HepG2 (cell line): ENCODE measurements around the gene CAPS. TPM values are rescaled to one million over a fixed set of nuclear protein-coding genes. Genes with fewer than 3 reads are reported as not detected.
A peak's percentile ranks its signal among the peaks of the same experiment; 100 is the strongest.

Experiments
- ARNT ChIP-seq: fragments of 450-650 bp; IDR thresholded peaks from 2 replicates; pipeline ENCODE4 v1.6.1; 2017
- CCAR2 ChIP-seq: fragments of 200-400 bp; formaldehyde crosslinking; optimal IDR thresholded peaks from 2 replicates; pipeline ENCODE3; 2018; ENCODE audit warnings: low read depth, mild to moderate bottlenecking, low read length, moderate library complexity
- CHCHD3 ChIP-seq: sonication (generic); formaldehyde crosslinking; IDR thresholded peaks from 2 replicates; pipeline ENCODE4 v1.8.0; 2022; ENCODE audit warnings: mild to moderate bottlenecking, missing genetic modification reagents, moderate library complexity
- EP300 ChIP-seq, 3 experiments: sonication (generic) in 1 of 3; formaldehyde crosslinking in 1 of 3; IDR thresholded peaks; 2 replicates each; pipeline versions ENCODE4 v1.5.1 to v1.6.1; 2011 to 2020; ENCODE audit warnings: low read depth in 2 of 3, low read length in 2 of 3, borderline replicate concordance in 1 of 3, improper control_type of control experiment in 1 of 3, mild to moderate bottlenecking in 1 of 3, missing genetic modification reagents in 1 of 3, moderate library complexity in 1 of 3
- KDM3A ChIP-seq: IDR thresholded peaks from 2 replicates; pipeline ENCODE4 v1.6.1; 2018; ENCODE audit warnings: low read depth, missing compliant biosample characterization
- MXI1 ChIP-seq: IDR thresholded peaks from 3 replicates; pipeline ENCODE4 v1.6.1; 2012; ENCODE audit warnings: low read depth, low read length, inconsistent platforms, borderline replicate concordance
- TBX2 ChIP-seq: sonication (generic); formaldehyde crosslinking; IDR thresholded peaks from 2 replicates; pipeline ENCODE4 v1.5.0; 2020; ENCODE audit warnings: missing genetic modification reagents, mild to moderate bottlenecking, borderline replicate concordance
- ZFP82 ChIP-seq: sonication (generic); formaldehyde crosslinking; IDR thresholded peaks from 2 replicates; pipeline ENCODE4 v1.5.1; 2020; ENCODE audit warnings: mild to moderate bottlenecking, missing genetic modification reagents, borderline replicate concordance
- ZNF33B ChIP-seq: sonication (generic); formaldehyde crosslinking; IDR thresholded peaks from 2 replicates; pipeline ENCODE4 v1.5.1; 2020; ENCODE audit warnings: mild to moderate bottlenecking, missing genetic modification reagents
- ZNF598 ChIP-seq: sonication (generic); formaldehyde crosslinking; IDR thresholded peaks from 2 replicates; pipeline ENCODE4 v1.5.1; 2020; ENCODE audit warnings: mild to moderate bottlenecking, missing genetic modification reagents, borderline replicate concordance
- ZNF7 ChIP-seq: IDR thresholded peaks from 2 replicates; pipeline ENCODE4 v1.6.1; 2016; ENCODE audit warnings: missing biosample characterization, missing genetic modification reagents
- ZNF878 ChIP-seq: sonication (generic); formaldehyde crosslinking; IDR thresholded peaks from 2 replicates; pipeline ENCODE4 v1.8.1; 2023; ENCODE audit warnings: mild to moderate bottlenecking, missing genetic modification reagents, moderate library complexity
- polyA plus RNA-seq, 8 experiments: library from polyadenylated mRNA; depleted of rRNA in 3 of 8; stranded (reverse) in 7 of 8; unstranded in 1 of 8; fragments of >200 nt; fragmentation: Illumina TruSeq in 4 of 8; extraction: Trizol in 4 of 8; gene quantifications; 2 replicates each; pipeline versions ENCODE4 v1.2.1 to v1.2.3, GENCODE V29; 2011 to 2016; ENCODE audit warnings: low read depth in 4 of 8, missing spikeins in 1 of 8, mixed read lengths in 1 of 8; ENCODE audit not compliant: insufficient read depth in 1 of 8
- total RNA-seq, 5 experiments: library from RNA; depleted of rRNA; stranded (reverse); fragments of >200 nt; fragmentation: Illumina TruSeq; extraction: Trizol; gene quantifications; 2 replicates each; pipeline ENCODE4 v1.2.3, GENCODE V29; 2016; ENCODE audit warnings: low read depth in 1 of 5
- TF ChIP-seq, protein P1 (sequence below): sonication (generic); formaldehyde crosslinking; IDR thresholded peaks from 2 replicates; pipeline ENCODE4 v1.4.0; 2020; ENCODE audit warnings: missing genetic modification reagents, borderline replicate concordance
- TF ChIP-seq, protein P2 (sequence below): sonication (generic); formaldehyde crosslinking; IDR thresholded peaks from 2 replicates; pipeline ENCODE4 v1.8.0; 2022; ENCODE audit warnings: mild to moderate bottlenecking, missing genetic modification reagents
- TF ChIP-seq, protein P3 (sequence below): sonication (generic); formaldehyde crosslinking; IDR thresholded peaks from 2 replicates; pipeline ENCODE4 v1.9.0; 2021; ENCODE audit warnings: missing genetic modification reagents, borderline replicate concordance
- TF ChIP-seq, protein P4 (sequence below): sonication (generic); formaldehyde crosslinking; IDR thresholded peaks from 2 replicates; pipeline ENCODE4 v1.8.1; 2022; ENCODE audit warnings: low read depth, mild to moderate bottlenecking, missing genetic modification reagents
- TF ChIP-seq, protein P5 (sequence below): sonication (generic); formaldehyde crosslinking; conservative IDR thresholded peaks from 2 replicates; pipeline ENCODE4 v1.5.0; 2020; ENCODE audit warnings: missing genetic modification reagents
- TF ChIP-seq, protein P6 (sequence below): sonication (generic); formaldehyde crosslinking; conservative IDR thresholded peaks from 2 replicates; pipeline ENCODE4 v1.8.0; 2022; ENCODE audit warnings: low read depth, missing genetic modification reagents

Gene CAPS
- total and polyA plus RNA-seq, 2 of the 13 experiments (the other 11 are each of a cell fraction or from before 2014, with no cell fraction given) = 3.1 TPM

DNA sequence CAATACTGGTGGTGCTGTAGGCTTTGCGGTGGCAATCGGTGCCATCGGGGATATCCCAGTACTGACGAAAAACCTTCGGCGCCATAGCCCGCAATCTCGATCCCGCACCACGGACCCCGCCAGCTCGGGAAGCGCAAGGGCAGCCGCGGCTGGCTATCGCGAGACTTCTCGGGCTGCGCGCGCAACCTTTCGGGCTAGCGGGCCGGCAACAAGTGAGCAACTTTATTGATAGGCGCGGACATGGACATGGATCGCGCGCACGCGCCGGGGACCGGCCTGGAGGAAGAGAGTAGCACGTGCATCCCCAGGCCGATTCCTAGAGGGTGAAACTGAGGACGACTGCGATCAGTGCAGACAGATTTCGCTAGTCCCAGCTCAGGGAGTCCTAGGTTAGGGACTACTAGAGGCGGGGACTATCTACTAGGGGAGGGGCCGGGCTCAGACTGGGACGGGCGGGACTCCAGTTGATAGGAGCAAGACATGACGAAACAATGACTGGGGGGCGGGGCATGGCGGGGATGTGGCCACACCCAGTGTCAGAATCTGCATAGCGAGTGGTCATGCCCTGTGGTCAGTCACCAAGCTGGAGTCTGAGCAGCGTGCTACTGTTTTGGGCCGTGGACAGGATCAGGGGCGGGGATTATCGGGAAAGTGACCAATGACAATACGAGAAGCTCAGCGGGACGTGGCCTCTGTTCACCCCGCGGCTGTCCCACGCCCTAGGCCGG lies 10.3 kb upstream of the CAPS start, which contains the start of gene NDUFA11 (continued):
- TF ChIP-seq, protein P1, sequence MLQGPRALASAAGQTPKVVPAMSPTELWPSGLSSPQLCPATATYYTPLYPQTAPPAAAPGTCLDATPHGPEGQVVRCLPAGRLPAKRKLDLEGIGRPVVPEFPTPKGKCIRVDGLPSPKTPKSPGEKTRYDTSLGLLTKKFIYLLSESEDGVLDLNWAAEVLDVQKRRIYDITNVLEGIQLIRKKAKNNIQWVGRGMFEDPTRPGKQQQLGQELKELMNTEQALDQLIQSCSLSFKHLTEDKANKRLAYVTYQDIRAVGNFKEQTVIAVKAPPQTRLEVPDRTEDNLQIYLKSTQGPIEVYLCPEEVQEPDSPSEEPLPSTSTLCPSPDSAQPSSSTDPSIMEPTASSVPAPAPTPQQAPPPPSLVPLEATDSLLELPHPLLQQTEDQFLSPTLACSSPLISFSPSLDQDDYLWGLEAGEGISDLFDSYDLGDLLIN (CRISPR knock-in tag) = no peak
- TF ChIP-seq, protein P2, sequence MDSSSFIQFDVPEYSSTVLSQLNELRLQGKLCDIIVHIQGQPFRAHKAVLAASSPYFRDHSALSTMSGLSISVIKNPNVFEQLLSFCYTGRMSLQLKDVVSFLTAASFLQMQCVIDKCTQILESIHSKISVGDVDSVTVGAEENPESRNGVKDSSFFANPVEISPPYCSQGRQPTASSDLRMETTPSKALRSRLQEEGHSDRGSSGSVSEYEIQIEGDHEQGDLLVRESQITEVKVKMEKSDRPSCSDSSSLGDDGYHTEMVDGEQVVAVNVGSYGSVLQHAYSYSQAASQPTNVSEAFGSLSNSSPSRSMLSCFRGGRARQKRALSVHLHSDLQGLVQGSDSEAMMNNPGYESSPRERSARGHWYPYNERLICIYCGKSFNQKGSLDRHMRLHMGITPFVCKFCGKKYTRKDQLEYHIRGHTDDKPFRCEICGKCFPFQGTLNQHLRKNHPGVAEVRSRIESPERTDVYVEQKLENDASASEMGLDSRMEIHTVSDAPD (CRISPR knock-in tag) = no peak
- TF ChIP-seq EP300 (IDR thresholded peaks at IDR 0.05; ENCODE audit: low read depth in 2 of 2, low read length in 2 of 2) = peak in 1 of 2 experiments; percentile 31; a peak in 2 of 4 replicates
- 0 out of 2 replicates have a peak, but pooled peaks have one; percentile 45 for TF ChIP-seq EP300 (CRISPR knock-in tag; IDR thresholded peaks at IDR 0.05; ENCODE audit: borderline replicate concordance)
- TF ChIP-seq MXI1 = peak; percentile 73; the same call in 1 of the 3 replicates
- TF ChIP-seq ZFP82 (CRISPR knock-in tag) = peak; percentile 93; the same call in 1 of the 2 replicates
- peak; percentile 92 for TF ChIP-seq TBX2 (CRISPR knock-in tag)
- TF ChIP-seq ARNT = no peak
- peak; percentile 36; the same call in 1 of the 2 replicates for TF ChIP-seq ZNF878 (CRISPR knock-in tag)
- TF ChIP-seq, protein P3, sequence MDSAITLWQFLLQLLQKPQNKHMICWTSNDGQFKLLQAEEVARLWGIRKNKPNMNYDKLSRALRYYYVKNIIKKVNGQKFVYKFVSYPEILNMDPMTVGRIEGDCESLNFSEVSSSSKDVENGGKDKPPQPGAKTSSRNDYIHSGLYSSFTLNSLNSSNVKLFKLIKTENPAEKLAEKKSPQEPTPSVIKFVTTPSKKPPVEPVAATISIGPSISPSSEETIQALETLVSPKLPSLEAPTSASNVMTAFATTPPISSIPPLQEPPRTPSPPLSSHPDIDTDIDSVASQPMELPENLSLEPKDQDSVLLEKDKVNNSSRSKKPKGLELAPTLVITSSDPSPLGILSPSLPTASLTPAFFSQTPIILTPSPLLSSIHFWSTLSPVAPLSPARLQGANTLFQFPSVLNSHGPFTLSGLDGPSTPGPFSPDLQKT = no peak
- 0 out of 2 replicates have a peak, but pooled peaks have one; percentile 62 for TF ChIP-seq ZNF598
- no peak for TF ChIP-seq ZNF7 (CRISPR knock-in tag)
- TF ChIP-seq KDM3A = peak; percentile 89
- TF ChIP-seq, protein P4, sequence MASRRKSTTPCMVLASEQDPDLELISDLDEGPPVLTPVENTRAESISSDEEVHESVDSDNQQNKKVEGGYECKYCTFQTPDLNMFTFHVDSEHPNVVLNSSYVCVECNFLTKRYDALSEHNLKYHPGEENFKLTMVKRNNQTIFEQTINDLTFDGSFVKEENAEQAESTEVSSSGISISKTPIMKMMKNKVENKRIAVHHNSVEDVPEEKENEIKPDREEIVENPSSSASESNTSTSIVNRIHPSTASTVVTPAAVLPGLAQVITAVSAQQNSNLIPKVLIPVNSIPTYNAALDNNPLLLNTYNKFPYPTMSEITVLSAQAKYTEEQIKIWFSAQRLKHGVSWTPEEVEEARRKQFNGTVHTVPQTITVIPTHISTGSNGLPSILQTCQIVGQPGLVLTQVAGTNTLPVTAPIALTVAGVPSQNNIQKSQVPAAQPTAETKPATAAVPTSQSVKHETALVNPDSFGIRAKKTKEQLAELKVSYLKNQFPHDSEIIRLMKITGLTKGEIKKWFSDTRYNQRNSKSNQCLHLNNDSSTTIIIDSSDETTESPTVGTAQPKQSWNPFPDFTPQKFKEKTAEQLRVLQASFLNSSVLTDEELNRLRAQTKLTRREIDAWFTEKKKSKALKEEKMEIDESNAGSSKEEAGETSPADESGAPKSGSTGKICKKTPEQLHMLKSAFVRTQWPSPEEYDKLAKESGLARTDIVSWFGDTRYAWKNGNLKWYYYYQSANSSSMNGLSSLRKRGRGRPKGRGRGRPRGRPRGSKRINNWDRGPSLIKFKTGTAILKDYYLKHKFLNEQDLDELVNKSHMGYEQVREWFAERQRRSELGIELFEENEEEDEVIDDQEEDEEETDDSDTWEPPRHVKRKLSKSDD (CRISPR knock-in tag) = peak; percentile 64
- TF ChIP-seq CHCHD3 (CRISPR knock-in tag) = no peak
- TF ChIP-seq, protein P5, sequence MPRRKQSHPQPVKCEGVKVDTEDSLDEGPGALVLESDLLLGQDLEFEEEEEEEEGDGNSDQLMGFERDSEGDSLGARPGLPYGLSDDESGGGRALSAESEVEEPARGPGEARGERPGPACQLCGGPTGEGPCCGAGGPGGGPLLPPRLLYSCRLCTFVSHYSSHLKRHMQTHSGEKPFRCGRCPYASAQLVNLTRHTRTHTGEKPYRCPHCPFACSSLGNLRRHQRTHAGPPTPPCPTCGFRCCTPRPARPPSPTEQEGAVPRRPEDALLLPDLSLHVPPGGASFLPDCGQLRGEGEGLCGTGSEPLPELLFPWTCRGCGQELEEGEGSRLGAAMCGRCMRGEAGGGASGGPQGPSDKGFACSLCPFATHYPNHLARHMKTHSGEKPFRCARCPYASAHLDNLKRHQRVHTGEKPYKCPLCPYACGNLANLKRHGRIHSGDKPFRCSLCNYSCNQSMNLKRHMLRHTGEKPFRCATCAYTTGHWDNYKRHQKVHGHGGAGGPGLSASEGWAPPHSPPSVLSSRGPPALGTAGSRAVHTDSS (CRISPR knock-in tag) = no peak
- no peak for TF ChIP-seq CCAR2
- TF ChIP-seq, protein P6, sequence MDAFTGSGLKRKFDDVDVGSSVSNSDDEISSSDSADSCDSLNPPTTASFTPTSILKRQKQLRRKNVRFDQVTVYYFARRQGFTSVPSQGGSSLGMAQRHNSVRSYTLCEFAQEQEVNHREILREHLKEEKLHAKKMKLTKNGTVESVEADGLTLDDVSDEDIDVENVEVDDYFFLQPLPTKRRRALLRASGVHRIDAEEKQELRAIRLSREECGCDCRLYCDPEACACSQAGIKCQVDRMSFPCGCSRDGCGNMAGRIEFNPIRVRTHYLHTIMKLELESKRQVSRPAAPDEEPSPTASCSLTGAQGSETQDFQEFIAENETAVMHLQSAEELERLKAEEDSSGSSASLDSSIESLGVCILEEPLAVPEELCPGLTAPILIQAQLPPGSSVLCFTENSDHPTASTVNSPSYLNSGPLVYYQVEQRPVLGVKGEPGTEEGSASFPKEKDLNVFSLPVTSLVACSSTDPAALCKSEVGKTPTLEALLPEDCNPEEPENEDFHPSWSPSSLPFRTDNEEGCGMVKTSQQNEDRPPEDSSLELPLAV (CRISPR knock-in tag) = no peak
- TF ChIP-seq ZNF33B (CRISPR knock-in tag) = no peak; the same call in 1 of the 2 replicates
